COLO668 (cell line): ENCODE results near the gene EPX.

Source experiments
- DNase-seq: peaks from one replicate; lab custom pipeline; 2025; ENCODE audit not compliant: unreplicated experiment; lab: John Stamatoyannopoulos, UW

The EPX gene

DNA sequence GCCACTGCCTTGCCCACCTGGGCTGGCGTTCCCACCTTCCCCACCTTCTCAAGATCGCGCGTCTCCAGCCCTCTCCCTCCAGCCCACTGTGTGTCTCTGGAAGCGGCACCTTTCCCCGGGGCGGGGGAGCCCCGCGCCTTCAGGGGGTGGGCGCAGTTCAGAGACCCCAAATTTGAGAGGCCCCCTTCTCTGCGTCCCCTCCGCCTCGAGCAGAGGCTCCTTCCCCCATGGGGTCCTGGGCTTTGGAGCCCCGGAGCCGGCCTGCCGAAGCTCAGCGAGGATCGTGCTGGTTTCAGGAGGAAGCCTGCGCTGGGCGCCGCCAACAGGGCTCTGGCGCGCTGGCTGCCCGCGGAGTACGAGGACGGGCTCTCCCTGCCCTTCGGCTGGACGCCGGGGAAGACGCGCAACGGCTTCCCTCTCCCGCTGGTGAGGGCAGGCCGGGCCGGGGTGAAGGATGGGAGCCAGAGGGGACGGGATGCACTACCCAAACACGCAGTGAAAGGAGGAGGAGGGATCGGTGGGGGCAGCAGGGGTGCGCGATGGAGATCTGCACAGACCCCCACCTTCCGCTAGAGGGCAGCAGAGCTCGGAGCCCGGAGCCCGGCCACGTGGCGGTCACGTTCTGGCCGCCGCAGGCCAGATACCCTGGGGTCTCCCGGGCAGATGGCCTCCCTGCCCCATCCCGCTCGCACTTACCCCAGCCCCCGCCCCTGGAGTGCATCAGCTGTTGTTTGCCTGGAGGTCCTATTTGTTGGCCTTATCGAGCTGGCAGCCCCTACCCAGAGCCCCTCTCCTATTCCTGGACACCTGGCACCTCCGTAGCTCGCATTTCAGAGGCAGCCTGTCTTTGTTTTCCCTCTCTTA is 57.0 kb downstream of the EPX start:
- peak; percentile 42 for DNase-seq

DNA sequence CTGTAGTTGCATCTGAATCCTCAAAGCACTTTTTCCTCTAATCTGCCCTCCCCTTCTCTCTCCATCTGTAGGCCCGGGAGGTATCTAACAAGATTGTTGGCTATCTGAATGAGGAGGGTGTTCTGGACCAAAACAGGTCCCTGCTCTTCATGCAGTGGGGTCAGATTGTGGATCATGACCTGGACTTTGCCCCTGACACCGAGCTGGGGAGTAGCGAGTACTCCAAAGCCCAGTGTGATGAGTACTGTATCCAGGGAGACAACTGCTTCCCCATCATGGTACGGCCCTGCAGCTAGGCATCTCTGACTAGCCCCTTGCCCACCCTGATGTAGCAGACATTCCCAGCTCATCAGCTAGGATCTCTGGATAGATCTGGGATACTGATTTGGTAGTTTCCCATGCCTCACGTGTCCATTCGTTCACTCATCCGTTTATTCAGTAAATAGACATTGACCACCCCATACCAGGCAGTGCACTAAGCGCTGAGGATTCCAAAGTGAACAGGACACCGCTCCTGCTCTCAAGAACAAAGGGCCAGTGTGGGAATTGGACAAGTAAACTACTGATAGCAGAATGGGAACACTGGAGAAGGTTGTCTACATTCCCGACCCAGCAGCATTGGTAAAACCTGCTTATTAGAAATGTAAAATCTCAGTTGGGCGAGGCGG is 58.0 kb downstream of the EPX start:
- no peak for DNase-seq

DNA sequence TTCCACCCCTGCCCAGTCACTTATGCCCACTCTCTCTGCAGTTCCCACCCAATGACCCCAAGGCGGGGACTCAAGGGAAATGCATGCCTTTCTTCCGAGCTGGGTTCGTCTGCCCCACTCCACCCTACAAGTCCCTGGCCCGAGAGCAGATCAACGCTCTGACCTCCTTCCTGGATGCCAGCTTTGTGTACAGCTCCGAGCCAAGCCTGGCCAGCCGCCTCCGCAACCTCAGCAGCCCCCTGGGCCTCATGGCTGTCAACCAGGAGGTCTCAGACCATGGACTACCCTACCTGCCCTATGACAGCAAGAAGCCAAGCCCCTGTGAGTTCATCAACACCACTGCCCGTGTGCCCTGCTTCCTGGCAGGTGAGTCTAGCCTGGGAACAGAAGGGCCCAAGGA is 59.6 kb downstream of the EPX start:
- no peak for DNase-seq

DNA sequence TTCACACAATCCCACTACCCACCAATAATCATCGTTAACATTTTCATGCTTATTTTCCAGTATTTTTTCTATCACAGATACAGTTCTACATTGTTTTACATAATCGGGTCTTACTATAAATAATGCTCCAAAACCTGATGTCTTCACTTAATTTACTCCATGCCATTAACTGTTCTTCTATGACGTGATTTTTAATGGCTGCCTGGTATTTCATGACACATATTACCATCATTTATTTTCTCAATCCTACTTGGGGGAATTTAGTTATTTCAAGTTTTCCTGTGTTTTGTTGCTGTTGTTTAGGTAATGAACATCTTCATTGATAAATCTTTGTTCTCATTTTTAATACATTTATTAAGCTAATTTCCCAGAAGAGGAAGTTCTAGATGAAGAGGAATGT is 60.6 kb downstream of the EPX start:
- no peak for DNase-seq
